GM18520 (cell line): ENCODE measurements around the gene TMX4.
"Not testable (repeated sequence)": the region's sequence is repeated elsewhere in the genome, so short reads cannot be mapped to it uniquely, and the experiment has no call there.

Experiments
- ATAC-seq: cut with Tn5 transposase; IDR thresholded peaks from one replicate; pipeline ENCODE4 v1.9.1; 2021; ENCODE audit not compliant: unreplicated experiment

Gene TMX4

DNA sequence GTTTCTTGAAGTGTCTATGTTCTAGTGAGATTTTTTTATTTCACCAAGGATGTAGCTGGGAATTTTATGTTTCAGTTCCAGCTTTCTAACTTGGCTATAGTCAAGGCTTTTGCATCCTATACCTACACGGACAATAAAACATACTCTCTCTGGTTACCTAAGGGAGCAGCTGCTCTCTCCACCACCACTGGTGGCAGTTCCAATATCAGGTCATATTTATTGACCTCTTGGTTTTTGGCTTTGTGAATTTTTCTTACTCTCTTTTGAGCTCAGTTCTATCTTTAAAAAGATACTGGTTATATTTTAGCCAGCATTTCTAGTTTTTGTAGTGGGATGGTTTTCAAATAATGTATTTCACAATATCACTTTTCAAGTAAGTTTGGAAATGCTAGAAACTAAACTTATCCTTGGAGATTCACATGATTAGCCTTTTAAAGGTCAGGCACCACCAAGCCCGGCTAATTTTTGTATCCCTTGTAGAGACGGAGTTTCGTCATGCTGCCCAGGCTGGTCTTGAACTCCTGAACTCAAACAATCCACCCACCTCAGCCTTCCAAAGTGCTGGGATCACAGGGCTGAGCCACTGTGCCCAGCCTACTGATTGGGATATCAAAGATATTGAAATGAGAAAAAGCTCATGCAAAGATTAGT, 44.7 kb downstream of the TMX4 start:
- no peak for ATAC-seq

DNA sequence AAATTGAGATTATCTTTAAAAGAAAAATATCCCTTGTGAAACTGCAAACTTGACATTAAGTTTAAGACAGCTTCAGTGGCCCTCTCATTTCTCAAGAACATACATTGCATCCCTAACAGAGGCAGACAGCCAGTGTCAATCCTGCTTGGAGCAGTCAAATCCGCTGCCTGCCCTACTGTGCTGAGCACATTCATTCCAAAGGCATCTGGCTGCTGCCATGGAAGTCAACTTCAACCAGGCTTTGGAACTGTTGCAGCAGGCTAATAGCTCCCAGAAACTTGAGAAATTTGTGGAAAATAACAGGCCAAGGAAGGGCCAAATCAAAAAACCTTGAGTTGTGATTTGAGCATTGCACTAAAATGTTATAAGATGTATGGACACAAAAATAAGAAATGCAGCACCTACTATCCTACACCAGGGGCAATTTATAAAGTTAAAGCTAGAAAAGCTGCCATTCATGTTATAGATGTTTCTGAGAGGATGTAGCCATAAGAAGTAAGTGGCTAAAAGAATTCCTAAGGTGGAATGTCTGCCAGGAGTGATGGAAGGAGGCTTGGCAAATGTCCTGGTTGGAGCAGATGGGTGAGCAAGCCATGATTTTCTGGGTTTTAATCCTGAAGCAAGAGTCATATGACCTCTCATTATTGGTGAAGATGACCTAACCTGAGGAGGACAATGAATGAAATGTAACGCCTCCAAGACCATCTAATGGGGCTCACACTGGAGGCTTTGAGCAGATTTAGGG, 47.9 kb downstream of the TMX4 start:
- no peak for ATAC-seq

DNA sequence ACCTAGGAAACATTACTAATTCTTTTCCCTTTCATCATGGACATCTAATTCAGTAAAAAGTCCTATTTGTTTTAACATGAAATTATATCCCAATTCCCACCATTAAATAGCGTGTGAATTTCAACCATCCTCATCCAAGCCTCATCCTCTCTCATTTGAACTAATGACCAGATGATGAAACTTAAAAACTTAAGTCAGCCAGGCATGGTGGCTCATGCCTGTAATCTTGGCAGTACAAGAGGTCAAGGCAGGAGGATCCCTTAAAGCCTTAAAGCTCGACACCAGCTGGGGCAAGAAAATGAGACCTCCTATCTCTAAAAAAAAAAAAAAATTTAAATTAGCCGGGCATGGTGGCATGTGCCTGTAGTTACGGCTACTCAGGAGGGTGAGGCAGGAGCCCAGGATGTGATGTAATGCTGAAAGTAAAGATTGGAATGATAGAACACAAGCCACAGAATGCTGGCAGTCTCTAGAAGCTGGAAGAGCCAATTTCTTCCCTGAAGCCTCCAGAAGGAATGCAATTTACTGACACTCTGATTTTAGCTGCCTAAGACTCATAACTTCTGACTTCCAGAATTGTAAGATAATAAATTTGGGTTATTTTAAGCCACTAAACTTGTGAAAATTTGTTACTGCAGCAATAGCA, 52.2 kb downstream of the TMX4 start:
- ATAC-seq, result no peak

DNA sequence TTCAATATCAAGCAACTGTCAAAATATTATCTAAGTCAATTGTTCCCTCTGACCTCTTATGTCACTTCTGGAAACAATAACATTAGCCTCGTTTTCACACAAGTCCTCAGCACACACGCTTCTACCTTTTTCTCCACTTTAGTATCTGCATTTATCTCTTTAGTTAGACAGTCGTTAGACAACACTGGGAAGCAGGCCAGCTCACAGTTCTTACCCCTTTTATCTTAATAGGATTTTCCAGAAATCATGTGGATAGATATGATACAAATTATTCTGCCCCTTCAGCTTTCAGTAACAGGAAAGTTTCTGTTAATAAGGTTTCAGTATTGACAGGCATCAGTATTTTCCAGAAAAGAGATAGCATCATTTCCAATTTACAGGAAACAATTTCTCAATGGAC, 53.4 kb downstream of the TMX4 start:
- ATAC-seq, result no peak

DNA sequence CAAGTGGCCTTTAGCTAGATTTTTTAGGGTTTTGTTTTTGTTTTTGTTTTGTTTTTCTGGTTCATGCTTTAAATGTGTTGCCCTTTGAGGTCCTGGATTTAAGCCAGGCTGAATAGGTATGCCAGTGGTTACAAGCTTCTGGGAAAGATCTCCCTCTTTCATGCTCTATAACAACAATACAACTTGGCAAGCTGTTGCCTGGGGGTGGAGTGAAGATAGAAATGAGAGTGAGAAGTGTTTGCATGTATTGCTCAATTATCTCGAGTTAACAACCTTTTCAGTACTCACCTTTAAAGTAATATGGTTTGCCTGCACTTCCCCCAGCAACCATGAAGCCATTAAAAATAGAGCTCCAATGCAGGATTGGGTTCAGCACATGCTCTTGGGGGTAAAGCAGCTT, 60.1 kb downstream of the TMX4 start:
- no peak for ATAC-seq

DNA sequence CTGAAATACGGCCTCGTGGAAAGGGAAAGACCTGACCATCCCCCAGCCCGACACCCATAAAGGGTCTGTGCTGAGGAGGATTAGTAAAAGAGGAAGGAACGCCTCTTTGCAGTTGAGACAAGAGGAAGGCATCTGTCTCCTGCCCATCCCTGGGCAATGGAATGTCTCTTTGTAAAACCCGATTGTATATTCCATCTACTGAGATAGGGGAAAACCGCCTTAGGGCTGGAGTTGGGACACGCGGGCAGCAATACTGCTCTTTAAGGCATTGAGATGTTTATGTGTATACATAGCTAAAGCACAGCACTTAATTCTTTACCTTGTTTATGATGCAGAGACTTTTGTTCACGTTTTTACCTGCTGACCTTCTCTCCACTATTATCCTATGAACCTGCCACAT, 63.0 kb downstream of the TMX4 start:
- ATAC-seq, result not testable (repeated sequence)

- no peak for ATAC-seq
Measured at GRCh38 chr20:7950387-7950786, 69.2 kb downstream of the TMX4 start.

GRCh38 chr20:7943891-7944290, 75.7 kb downstream of the TMX4 start:
- no peak for ATAC-seq

- no peak for ATAC-seq
Measured at GRCh38 chr20:7940341-7940740, 79.2 kb downstream of the TMX4 start, which contains the start of gene HAO1. TSS of gene HAO1 (minus strand) at chr20:7940458. CDS start at chr20:7940422, 36 bp downstream.

- ATAC-seq, result no peak
Measured at GRCh38 chr20:7939663-7940062, 79.9 kb downstream of the TMX4 start.

DNA sequence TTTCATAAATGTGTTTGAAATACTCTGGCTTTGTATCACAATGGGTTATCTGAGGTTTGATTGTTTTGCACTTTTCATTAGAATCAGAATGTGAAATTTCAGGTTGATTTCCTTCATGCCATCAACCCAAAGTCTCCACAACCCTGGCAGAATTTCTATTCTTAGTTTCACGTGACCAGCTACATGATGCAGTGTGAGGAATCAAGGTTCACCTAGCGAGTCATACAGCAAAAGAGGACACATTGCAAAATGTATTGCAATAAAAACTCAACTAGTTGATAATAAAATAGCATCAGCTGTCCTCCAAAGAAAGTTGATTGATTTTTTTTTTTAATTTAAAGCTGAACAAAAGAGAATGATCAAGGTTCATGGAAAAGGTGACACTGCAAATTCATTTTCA, 81.5 kb downstream of the TMX4 start:
- no peak for ATAC-seq

DNA sequence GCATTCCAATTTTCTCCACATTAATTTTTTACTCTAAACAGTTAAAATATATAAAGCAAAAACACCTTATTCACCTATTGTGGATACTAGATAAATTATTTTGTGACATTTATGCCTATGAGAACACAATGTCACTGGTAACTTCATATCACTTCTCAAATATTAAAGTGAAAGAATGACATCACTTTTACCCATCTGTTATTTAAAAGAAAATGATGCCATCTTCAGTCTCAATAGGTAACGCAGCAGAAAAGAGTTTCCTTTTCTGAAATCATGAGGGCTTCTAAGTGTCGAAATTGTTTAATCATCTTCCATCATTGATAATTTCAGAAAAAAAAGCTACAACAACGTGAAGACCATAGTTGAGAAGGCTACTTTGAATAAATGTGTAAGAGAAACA, 82.2 kb downstream of the TMX4 start:
- no peak for ATAC-seq

DNA sequence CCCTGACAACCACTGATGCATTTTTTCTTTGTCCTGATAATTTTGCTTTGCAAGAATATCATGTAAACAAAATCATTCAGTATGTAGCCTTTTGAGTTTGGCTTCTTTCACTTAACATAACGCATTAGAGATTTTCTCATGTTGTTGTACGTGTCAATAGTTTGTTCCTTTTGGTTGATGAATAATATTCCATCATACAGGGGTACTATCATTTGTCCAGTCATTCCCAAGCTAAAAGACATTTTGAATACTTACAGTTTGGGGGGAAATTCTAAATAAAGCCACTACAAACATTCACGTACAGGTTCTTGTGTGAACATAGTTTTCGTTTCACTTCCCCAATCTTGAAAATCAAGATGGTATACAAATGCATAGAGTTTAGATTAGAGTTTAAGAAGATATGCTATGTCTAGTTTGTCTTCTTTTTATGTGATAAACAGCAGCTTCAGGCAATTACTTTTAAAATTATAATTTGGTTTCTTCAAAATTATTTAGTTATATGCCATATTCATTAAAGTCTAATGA, 84.5 kb downstream of the TMX4 start:
- ATAC-seq, result no peak

DNA sequence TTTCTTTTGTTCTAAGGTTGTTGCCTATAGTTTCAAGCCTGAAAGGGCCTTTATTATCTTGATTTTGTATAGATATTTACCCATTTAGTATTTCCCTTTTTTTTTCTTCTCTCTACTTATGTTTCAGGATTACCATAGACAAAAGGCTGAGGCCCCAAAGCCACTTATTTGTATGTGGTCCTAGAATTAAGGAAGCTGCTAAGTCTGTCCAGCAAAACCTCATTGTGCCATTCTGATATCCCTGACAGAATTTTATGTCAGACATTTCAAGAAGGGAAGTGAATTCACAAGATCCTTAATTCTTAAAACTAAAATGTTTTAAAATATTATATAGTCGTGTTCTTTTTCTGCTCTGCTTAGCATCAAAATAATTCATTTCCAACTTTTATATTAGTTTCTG, 86.2 kb downstream of the TMX4 start:
- ATAC-seq, result no peak

DNA sequence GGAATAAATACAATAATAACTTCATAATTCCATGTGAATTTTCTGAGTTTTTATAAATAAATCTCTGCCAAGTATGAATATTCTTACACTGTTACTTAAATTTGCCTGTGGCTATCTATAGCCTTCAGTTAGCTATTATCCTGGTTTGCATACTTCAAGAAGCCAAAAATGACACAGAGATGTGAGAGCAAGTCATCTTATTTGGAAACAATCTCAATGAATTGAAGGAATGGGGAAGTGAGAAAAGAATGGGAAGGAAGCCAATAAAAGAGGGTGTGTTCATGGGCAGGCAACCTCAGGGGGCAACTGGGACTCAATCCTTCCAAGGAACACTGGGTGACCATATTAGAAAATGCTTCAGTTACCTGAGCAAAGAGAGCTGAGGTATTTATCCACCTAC, 89.2 kb downstream of the TMX4 start:
- no peak for ATAC-seq
